Neuronal stem cell (in vitro differentiated cells): ENCODE data around the gene TMEM171.

Source experiments
- DNase-seq: peaks from one replicate; pipeline ENCODE4 v3.0.0-alpha.2; 2013; ENCODE audit warnings: low spot score
- H2AFZ ChIP-seq: one replicate; pipeline ENCODE4 v1.6.1; 2013; ENCODE audit warnings: mild to moderate bottlenecking, low read length, inconsistent platforms
- H2AK5ac ChIP-seq: 2 replicates; pipeline ENCODE4 v1.6.1; 2013; ENCODE audit warnings: low read depth, mild to moderate bottlenecking, inconsistent platforms, low read length, moderate library complexity, mixed read lengths
- H2BK120ac ChIP-seq: 2 replicates; pipeline ENCODE4 v1.6.1; 2013; ENCODE audit warnings: low read depth, mild to moderate bottlenecking, inconsistent platforms, low read length, moderate library complexity, mixed read lengths
- H2BK12ac ChIP-seq: one replicate; pipeline ENCODE4 v1.6.1; 2013; ENCODE audit warnings: low read length, inconsistent platforms
- H2BK15ac ChIP-seq: 2 replicates; pipeline ENCODE4 v1.6.1; 2013; ENCODE audit warnings: mild to moderate bottlenecking, low read length, inconsistent platforms, mixed read lengths
- H2BK5ac ChIP-seq: one replicate; pipeline ENCODE4 v1.6.1; 2013; ENCODE audit warnings: inconsistent platforms, mild to moderate bottlenecking, low read length, moderate library complexity
- H3K14ac ChIP-seq: one replicate; pipeline ENCODE4 v1.6.1; 2013; ENCODE audit warnings: low read length, inconsistent platforms
- H3K18ac ChIP-seq: 2 replicates; pipeline ENCODE4 v1.6.1; 2013; ENCODE audit warnings: low read length, inconsistent platforms
- H3K23ac ChIP-seq: 2 replicates; pipeline ENCODE4 v1.6.1; 2013; ENCODE audit warnings: low read depth, mild to moderate bottlenecking, mixed read lengths, low read length, inconsistent platforms; ENCODE audit not compliant: poor library complexity
- H3K27ac ChIP-seq: replicated peaks from 3 replicates; pipeline ENCODE4 v1.5.1; 2013; ENCODE audit warnings: low read length, inconsistent platforms
- H3K27me3 ChIP-seq, 3 experiments: 2 replicates each; pipeline ENCODE4 v1.6.1; 2013; ENCODE audit warnings: low read length in 3 of 3, mild to moderate bottlenecking in 2 of 3, inconsistent platforms in 1 of 3, low read depth in 1 of 3, mixed read lengths in 1 of 3, moderate library complexity in 1 of 3; ENCODE audit not compliant: control insufficient read depth in 3 of 3, insufficient read depth in 3 of 3
- H3K36me3 ChIP-seq, 2 donors: replicated peaks in 1 of 2; 2 replicates each; pipeline ENCODE4 v1.6.1; 2013; ENCODE audit warnings: low read length in 2 of 2; ENCODE audit not compliant: control insufficient read depth in 2 of 2, insufficient read depth in 2 of 2
- H3K4ac ChIP-seq: 2 replicates; pipeline ENCODE4 v1.6.1; 2013; ENCODE audit warnings: inconsistent platforms, mild to moderate bottlenecking, low read length, moderate library complexity
- H3K4me1 ChIP-seq, 2 donors: 1 replicate in 1 of 2; 2 replicates in 1 of 2; pipeline ENCODE4 v1.6.1; 2013; ENCODE audit warnings: low read length in 2 of 2, low read depth in 1 of 2; ENCODE audit not compliant: control insufficient read depth in 2 of 2, insufficient read depth in 1 of 2
- H3K4me2 ChIP-seq: one replicate; pipeline ENCODE4 v1.6.1; 2013; ENCODE audit warnings: mild to moderate bottlenecking, low read length, inconsistent platforms; ENCODE audit not compliant: insufficient read depth, poor library complexity, severe bottlenecking
- H3K4me3 ChIP-seq, 2 donors: 2 replicates each; pipeline ENCODE4 v1.5.1; 2013; ENCODE audit warnings: low read length in 2 of 2, mild to moderate bottlenecking in 2 of 2, inconsistent platforms in 1 of 2, moderate library complexity in 1 of 2
- H3K79me1 ChIP-seq: one replicate; pipeline ENCODE4 v1.6.1; 2013; ENCODE audit warnings: low read depth, mild to moderate bottlenecking, inconsistent platforms, low read length, moderate library complexity
- H3K9ac ChIP-seq: one replicate; pipeline ENCODE4 v1.6.1; 2013; ENCODE audit warnings: mild to moderate bottlenecking, low read depth, low read length, inconsistent platforms; ENCODE audit not compliant: poor library complexity
- H3K9me3 ChIP-seq, 2 donors: replicated peaks in 1 of 2; 2 replicates each; pipeline versions ENCODE3 to v1.6.1; 2013; ENCODE audit warnings: low read length in 2 of 2, mild to moderate bottlenecking in 2 of 2, inconsistent platforms in 1 of 2, low read depth in 1 of 2, mixed read lengths in 1 of 2, moderate library complexity in 1 of 2; ENCODE audit not compliant: control insufficient read depth in 2 of 2, insufficient read depth in 1 of 2
- H4K8ac ChIP-seq: one replicate; pipeline ENCODE4 v1.6.1; 2013; ENCODE audit warnings: low read depth, mild to moderate bottlenecking, inconsistent platforms, low read length, moderate library complexity
- H4K91ac ChIP-seq: one replicate; pipeline ENCODE4 v1.6.1; 2013; ENCODE audit warnings: low read length, low read depth, mild to moderate bottlenecking, inconsistent platforms; ENCODE audit not compliant: poor library complexity
- WGBS, 2 donors: extraction: QIAGEN DNeasy Blood & Tissue Kit; methylation state at CpG; one replicate each; pipeline ENCODE4 v1.1.7; 2013; ENCODE audit warnings: missing lambda C conversion rate in 2 of 2, mixed read lengths in 1 of 2; ENCODE audit not compliant: insufficient read length in 2 of 2, insufficient replicate concordance in 1 of 2; ENCODE audit errors: extremely low coverage in 2 of 2; 5-methylcytosine and 5-hydroxymethylcytosine counted together

Gene TMEM171

DNA sequence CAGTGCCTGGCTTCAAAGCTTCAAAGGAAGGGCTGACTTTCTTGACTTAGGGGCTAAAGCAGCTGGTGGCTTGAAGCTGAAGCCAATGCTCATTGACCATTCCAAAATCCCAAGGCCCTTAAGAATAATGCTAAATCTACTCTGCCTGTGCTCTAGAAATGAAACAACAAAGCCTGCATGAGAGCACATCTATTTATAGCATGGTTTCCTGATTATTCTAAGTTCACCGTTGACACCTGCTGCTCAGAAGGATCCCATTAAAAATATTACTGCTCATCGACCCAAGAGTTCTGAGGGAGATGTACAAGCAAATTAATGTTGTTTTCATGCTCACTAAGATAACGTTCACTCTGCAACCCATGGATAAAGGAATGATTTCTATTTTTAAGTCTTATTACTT is 59.4 kb downstream of the TMEM171 start:
- H3K4me3 ChIP-seq: no peak overlapping the region
- H3K4me1 ChIP-seq: no peaks in the 10 kb centered on the region
- H2AK5ac ChIP-seq: no peak overlapping the region
- H2BK120ac ChIP-seq: no peak overlapping the region
- peaks cover 0 to 4% of the 10 kb centered on the region in 2 donors for H3K9me3 ChIP-seq
- H3K18ac ChIP-seq: no peak overlapping the region
- H3K4me2 ChIP-seq: no peak overlapping the region
- no peak overlapping the region for H2BK12ac ChIP-seq
- H2BK5ac ChIP-seq: no peak overlapping the region
- no peak overlapping the region for H3K27ac ChIP-seq
- H3K36me3 ChIP-seq: no peaks in the 10 kb centered on the region
- no peak overlapping the region for H4K91ac ChIP-seq
- WGBS, 2 donors: no CpG with 5 or more reads among the region's 3 CpGs
- H3K9ac ChIP-seq: no peak overlapping the region
- no peak overlapping the region for H3K14ac ChIP-seq
- no peaks in the 10 kb centered on the region for H3K79me1 ChIP-seq
- H3K23ac ChIP-seq: no peak overlapping the region
- H3K4ac ChIP-seq: no peak overlapping the region
- no peaks in the 10 kb centered on the region for H3K27me3 ChIP-seq
- no peak overlapping the region for H2BK15ac ChIP-seq
- no peak overlapping the region for H2AFZ ChIP-seq
- no peak for DNase-seq
- no peak overlapping the region for H4K8ac ChIP-seq

DNA sequence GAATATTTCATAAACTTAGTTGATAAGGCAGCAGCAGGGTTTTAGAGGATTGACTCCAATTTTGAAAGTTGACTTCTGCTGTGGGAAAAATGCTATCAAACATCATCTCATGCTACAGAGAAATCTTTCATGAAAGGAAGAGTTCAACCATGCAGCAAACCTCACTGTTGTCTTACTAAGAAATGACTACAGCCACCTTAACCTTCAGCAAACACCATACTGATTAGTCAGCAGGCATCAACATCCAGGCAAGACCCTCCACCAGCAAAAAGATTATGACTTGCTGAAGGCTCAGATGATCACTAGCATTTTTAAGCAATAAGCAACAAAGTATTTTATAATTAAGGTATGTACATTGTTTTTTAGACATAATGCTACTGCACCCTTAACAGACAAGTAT is 60.2 kb downstream of the TMEM171 start:
- Histone ChIP-seq H2BK12ac (no peak overlapping the region), H4K8ac (no peak overlapping the region), H3K79me1 (no peaks in the 10 kb centered on the region), H3K9ac (no peak overlapping the region), H2BK15ac (no peak overlapping the region), H2BK5ac (no peak overlapping the region), H3K27me3 (no peaks in the 10 kb centered on the region), H3K4me1 (no peaks in the 10 kb centered on the region), H3K14ac (no peak overlapping the region), H2BK120ac (no peak overlapping the region), H2AK5ac (no peak overlapping the region), H3K4ac (no peak overlapping the region), H3K36me3 (no peaks in the 10 kb centered on the region), H3K23ac (no peak overlapping the region), H3K9me3 (peaks cover 0 to 6% of the 10 kb centered on the region in 2 donors), H3K4me2 (no peak overlapping the region), H2AFZ (no peak overlapping the region), H3K27ac (no peak overlapping the region), H4K91ac (no peak overlapping the region), H3K4me3 (no peak overlapping the region), H3K18ac (no peak overlapping the region)
- no peak for DNase-seq
